Prostate gland (tissue), 2 donors: ENCODE measurements around the gene UBE2J1. TPM values are rescaled to one million over a fixed set of nuclear protein-coding genes. Genes with fewer than 3 reads are reported as not detected.

Source experiments
- DNase-seq: peaks from one replicate; pipeline ENCODE4 v3.0.0-alpha.2; 2019; ENCODE audit warnings: low spot score
- H3K27ac ChIP-seq, 2 donors: fragments of 200-600 bp; sonication (generic); 2 replicates each; pipeline ENCODE4 v1.5.1; 2017 to 2019
- H3K27me3 ChIP-seq: fragments of 200-600 bp; sonication (generic); replicated peaks from 2 replicates; pipeline ENCODE4 v1.5.1; 2019; ENCODE audit not compliant: insufficient read depth
- H3K36me3 ChIP-seq, 2 donors: fragments of 200-600 bp; sonication (generic); 1 replicate in 1 of 2; 2 replicates in 1 of 2; pipeline versions ENCODE4 v1.5.1 to v1.8.1; 2017 to 2019
- H3K4me1 ChIP-seq: fragments of 200-600 bp; sonication (generic); replicated peaks from 2 replicates; pipeline ENCODE4 v1.5.1; 2019
- H3K4me3 ChIP-seq, 2 donors: fragments of 200-600 bp; sonication (generic); 2 replicates each; pipeline ENCODE4 v1.5.1; 2017 to 2019
- H3K9me3 ChIP-seq: fragments of 200-600 bp; sonication (generic); 2 replicates; pipeline ENCODE4 v1.5.1; 2017
- POLR2A ChIP-seq: fragments of 450-650 bp; IDR thresholded peaks from one replicate; pipeline ENCODE4 v1.6.1; 2016; ENCODE audit warnings: antibody characterized with exemption, mild to moderate bottlenecking
- POLR2AphosphoS5 ChIP-seq: sonication (generic); formaldehyde crosslinking; IDR thresholded peaks from one replicate; pipeline ENCODE4 v1.6.1; 2017; ENCODE audit warnings: antibody characterized with exemption
- WGBS: methylation state at CpG from one replicate; pipeline ENCODE4 v1.1.5; 2018; 5-methylcytosine and 5-hydroxymethylcytosine counted together
- intact Hi-C: fragments of 100-400 bp; cut with DNase I; formaldehyde crosslinking; loops from one replicate; pipeline ENCODE4 v1.14.2; 2022
- total RNA-seq, 2 donors: library from RNA; depleted of rRNA; stranded (reverse); fragments of >200 nt; gene quantifications; one replicate each; pipeline ENCODE4 v1.1.0, GENCODE V29; 2016
- TF ChIP-seq, protein P1 (sequence below), 4 experiments: fragments of 200-600 bp in 2 of 4; fragments of 450-650 bp in 2 of 4; sonication (generic) in 2 of 4; IDR thresholded peaks; 1 replicate in 3 of 4; 2 replicates in 1 of 4; pipeline ENCODE4 v1.5.1; 2016 to 2019; ENCODE audit warnings: antibody characterized with exemption in 4 of 4, mild to moderate bottlenecking in 2 of 4, moderate library complexity in 2 of 4

UBE2J1 gene
- total RNA-seq, 2 donors from 2014 or later = 31.7 to 98.4 TPM

DNA sequence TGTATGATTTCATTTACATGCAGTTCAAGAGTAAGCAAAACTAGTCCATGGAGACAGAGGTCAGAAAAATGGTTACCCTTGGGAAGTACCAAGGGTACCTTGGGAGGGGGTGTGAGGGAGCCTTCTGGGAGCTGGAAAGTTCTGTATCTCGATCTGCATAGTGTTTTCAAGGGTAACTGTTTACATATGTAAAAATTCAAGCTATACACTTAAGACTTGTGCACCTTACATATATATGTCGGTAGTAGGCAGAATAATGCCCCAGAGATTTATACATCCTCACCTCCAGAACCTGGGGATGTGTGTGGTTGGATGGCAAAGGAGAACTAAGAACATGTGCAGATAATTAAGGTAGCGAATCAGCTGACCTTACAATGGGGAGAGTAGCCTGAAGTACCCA lies 68.4 kb downstream of the UBE2J1 start:
- Histone ChIP-seq H3K27me3 (no peaks in the 10 kb centered on the region), H3K9me3 (no peaks in the 10 kb centered on the region), H3K4me3 (no peak overlapping the region), H3K4me1 (no peaks in the 10 kb centered on the region), H3K36me3 (no peaks in the 10 kb centered on the region), H3K27ac (no peak overlapping the region)
- intact Hi-C loops = no loop called here
- TF ChIP-seq, protein P1, sequence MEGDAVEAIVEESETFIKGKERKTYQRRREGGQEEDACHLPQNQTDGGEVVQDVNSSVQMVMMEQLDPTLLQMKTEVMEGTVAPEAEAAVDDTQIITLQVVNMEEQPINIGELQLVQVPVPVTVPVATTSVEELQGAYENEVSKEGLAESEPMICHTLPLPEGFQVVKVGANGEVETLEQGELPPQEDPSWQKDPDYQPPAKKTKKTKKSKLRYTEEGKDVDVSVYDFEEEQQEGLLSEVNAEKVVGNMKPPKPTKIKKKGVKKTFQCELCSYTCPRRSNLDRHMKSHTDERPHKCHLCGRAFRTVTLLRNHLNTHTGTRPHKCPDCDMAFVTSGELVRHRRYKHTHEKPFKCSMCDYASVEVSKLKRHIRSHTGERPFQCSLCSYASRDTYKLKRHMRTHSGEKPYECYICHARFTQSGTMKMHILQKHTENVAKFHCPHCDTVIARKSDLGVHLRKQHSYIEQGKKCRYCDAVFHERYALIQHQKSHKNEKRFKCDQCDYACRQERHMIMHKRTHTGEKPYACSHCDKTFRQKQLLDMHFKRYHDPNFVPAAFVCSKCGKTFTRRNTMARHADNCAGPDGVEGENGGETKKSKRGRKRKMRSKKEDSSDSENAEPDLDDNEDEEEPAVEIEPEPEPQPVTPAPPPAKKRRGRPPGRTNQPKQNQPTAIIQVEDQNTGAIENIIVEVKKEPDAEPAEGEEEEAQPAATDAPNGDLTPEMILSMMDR (IDR thresholded peaks at IDR 0.05) = no peak
- TF ChIP-seq POLR2AphosphoS5 (no peak), POLR2A (no peak)
- no peak for DNase-seq
- WGBS = 89% methylated on average over 3 of the region's 3 CpGs

DNA sequence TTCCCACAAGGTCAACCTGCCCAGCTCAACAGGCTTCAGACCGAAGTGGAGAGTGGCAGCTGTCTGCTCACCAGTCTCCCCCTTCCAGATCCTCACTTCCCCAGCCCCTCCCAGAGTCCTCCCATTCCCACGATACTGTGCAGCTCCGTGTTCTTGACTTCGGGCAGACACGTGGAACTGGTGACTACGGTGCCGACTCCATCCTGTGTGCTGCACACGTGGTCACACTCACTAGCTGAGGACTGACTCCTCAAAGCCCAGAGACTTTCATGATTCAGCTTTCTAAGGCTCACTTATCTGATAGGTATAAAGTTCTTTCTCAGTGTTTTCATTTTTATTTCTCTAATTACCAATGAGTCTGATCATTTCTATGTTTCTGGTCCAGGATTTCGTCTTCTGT lies 69.8 kb downstream of the UBE2J1 start:
- Histone ChIP-seq H3K9me3 (no peaks in the 10 kb centered on the region), H3K36me3 (no peaks in the 10 kb centered on the region), H3K4me3 (no peak overlapping the region), H3K4me1 (no peaks in the 10 kb centered on the region), H3K27ac (no peak overlapping the region), H3K27me3 (no peaks in the 10 kb centered on the region)
- no peak for DNase-seq
- 96% methylated on average over 9 of the region's 9 CpGs for WGBS
- intact Hi-C loops = no loop called here
- TF ChIP-seq POLR2AphosphoS5 (no peak), POLR2A (no peak)
- TF ChIP-seq, protein P1 (IDR thresholded peaks at IDR 0.05) = no peak

DNA sequence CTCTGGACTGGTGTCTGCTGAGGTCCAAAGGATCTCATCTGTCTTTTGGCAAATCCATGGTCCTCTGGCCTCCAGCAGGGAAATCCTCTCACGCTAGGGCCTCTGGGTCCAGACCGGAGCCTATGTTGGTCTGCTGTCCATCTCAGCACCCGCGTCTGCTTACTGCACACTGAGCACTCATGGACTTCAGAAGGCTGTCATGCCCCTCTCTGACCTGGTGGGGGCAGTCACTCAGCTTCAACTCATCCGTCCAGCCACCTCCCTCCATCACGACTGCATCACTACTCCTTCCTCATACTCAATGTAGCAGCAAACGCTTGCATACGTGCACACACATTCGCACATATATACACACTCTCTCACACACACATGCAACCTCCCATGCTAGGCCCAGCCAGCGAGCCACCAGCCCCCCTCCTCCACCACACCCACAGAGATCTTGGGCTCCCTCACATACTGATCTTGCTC lies 70.7 kb downstream of the UBE2J1 start:
- TF ChIP-seq POLR2A (no peak), POLR2AphosphoS5 (no peak)
- TF ChIP-seq, protein P1 (IDR thresholded peaks at IDR 0.05) = no peak
- intact Hi-C loops = no loop called here
- Histone ChIP-seq H3K4me1 (no peaks in the 10 kb centered on the region), H3K9me3 (no peaks in the 10 kb centered on the region), H3K27ac (no peak overlapping the region), H3K4me3 (no peak overlapping the region), H3K36me3 (no peaks in the 10 kb centered on the region), H3K27me3 (no peaks in the 10 kb centered on the region)
- 77% methylated on average over 10 of the region's 10 CpGs for WGBS
- no peak for DNase-seq

DNA sequence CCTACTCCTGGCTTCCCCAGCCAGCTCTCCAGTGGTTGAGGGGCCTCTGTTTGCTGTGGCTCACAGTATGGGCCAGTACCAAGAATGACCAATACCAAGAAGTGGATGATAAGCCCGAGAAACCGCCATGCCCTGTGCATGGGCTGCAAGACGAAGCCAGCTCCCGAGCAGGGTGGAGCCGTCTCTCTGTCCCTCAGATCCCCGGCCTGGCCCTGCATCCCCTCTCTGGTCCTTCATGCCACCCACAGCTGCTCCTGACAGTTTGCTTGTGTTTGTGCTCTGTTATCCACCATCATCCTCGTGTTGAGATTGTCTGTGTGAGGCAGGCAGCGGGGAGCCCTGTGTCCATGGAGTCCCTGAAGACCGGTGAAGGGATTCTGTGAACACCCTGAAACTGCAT lies 73.6 kb downstream of the UBE2J1 start:
- WGBS = 81% methylated on average over 7 of the region's 9 CpGs

More for the DNA sequence above, 73.6 kb downstream of the UBE2J1 start:
- Histone ChIP-seq H3K4me3 (no peak overlapping the region), H3K36me3 (no peaks in the 10 kb centered on the region), H3K27ac (no peak overlapping the region), H3K9me3 (no peaks in the 10 kb centered on the region), H3K4me1 (no peaks in the 10 kb centered on the region), H3K27me3 (no peaks in the 10 kb centered on the region)
- TF ChIP-seq POLR2A (no peak), POLR2AphosphoS5 (no peak)
- TF ChIP-seq, protein P1 (IDR thresholded peaks at IDR 0.05) = no peak
- intact Hi-C loops = no loop called here
- DNase-seq = no peak

Other genes starting within 250 kb of the UBE2J1 start
- gene SRSF12, start 234.7 kb downstream of the UBE2J1 start, total RNA-seq = 1 to 10 TPM; 1.0 to 5.7 TPM
- gene PM20D2, start 206.7 kb downstream of the UBE2J1 start, total RNA-seq = 10 to 100 TPM; 11.9 to 48.4 TPM
- under 1 TPM in 1 of 2 donors, not detected in 1; 0.97 TPM for gene GABRR1, start 135.4 kb downstream of the UBE2J1 start, total RNA-seq
- under 1 TPM; 0.14 to 0.40 TPM for gene GABRR2, start 37.4 kb downstream of the UBE2J1 start, total RNA-seq
- 10 to 100 TPM; 19.4 to 22.7 TPM for gene RRAGD, start 59.6 kb upstream of the UBE2J1 start, total RNA-seq
- gene ANKRD6, start 80.4 kb upstream of the UBE2J1 start, total RNA-seq = 10 to 100 TPM; 11.9 to 30.9 TPM